ENCODE results near the gene MPHOSPH8.

GRCh38 chr13:19634256-19634740 lies 839 bp downstream of the MPHOSPH8 start:
- TF ChIP-seq CTCF (conservative IDR thresholded peaks at IDR 0.05 in 1 of 2, IDR thresholded peaks at IDR 0.05 in 1 of 2; ENCODE audit: low read depth in 1 of 2, low read length in 2 of 2), result no peak
- TF ChIP-seq EZH2 (IDR thresholded peaks at IDR 0.05; ENCODE audit: low read length, missing control alignments), result no peak

All from fibroblast of lung (primary cell).